SK-N-MC (cell line): ENCODE data around the gene CEP104.

Experiments
- EZH2 ChIP-seq: fragments of 200-600 bp; sonication (generic); IDR thresholded peaks from one replicate; pipeline ENCODE4 v1.6.1; 2017; ENCODE audit warnings: antibody characterized with exemption
- FOXP2 ChIP-seq: optimal IDR thresholded peaks from 2 replicates; pipeline ENCODE3; 2011; ENCODE audit warnings: mild to moderate bottlenecking, moderate library complexity; ENCODE audit not compliant: insufficient read depth; ENCODE audit errors: extremely low read length, control extremely low read depth
- POLR2AphosphoS5 ChIP-seq: IDR thresholded peaks from 2 replicates; pipeline ENCODE4 v1.6.1; 2012; ENCODE audit warnings: mild to moderate bottlenecking, low read depth, low read length, borderline replicate concordance

- TF ChIP-seq EZH2 (no peak), POLR2AphosphoS5 (no peak), FOXP2 (no peak)
Observed at GRCh38 chr1:3857791-3858129, 749 bp upstream of the CEP104 start.
